ENCODE results near the gene UNK. TPM values are rescaled to one million over a fixed set of nuclear protein-coding genes. Genes with fewer than 3 reads are reported as not detected.
"Not testable (repeated sequence)": the region's sequence is repeated elsewhere in the genome, so short reads cannot be mapped to it uniquely, and the experiment has no call there.

UNK gene
- total RNA-seq, 1 donor from 2014 or later = 61.2 TPM

GRCh38 chr17:75776386-75777295 lies 8.0 kb upstream of the UNK start:
- POLR2A ChIA-PET = interaction anchor here (0.6 to 7.8 kb wide), 23 partner anchors 8 to 488 kb away, joined by 3 to 90 read pairs (median 5); partner anchors contain the start of genes GALK1, LLGL2, RECQL5 and SLC25A19
- H3K27ac Mint-ChIP-seq = peak overlapping the region; percentile 65

GRCh38 chr17:75777296-75777922 lies 7.2 kb upstream of the UNK start:
- Mint-ChIP-seq H3K4me3 (peak overlapping the region; percentile 89), H3K36me3 (ENCODE audit: low read depth) (peaks cover 45% of the 10 kb centered on the region), H3K4me1 (peaks cover 40% of the 10 kb centered on the region), H3K9me3 (peaks cover 2% of the 10 kb centered on the region), H3K27me3 (no peaks in the 10 kb centered on the region), H3K27ac (peak overlapping the region; percentile 65)
- TF ChIP-seq CTCF (IDR thresholded peaks at IDR 0.05) = no peak
- POLR2A ChIA-PET = interaction anchor here (0.7 to 7.8 kb wide), 18 partner anchors 9 to 743 kb away, joined by 3 to 91 read pairs (median 16); partner anchors contain the start of genes GALK1, RECQL5, SLC25A19 and TRIM47
- intact Hi-C loops (cut with micrococcal nuclease) = loop anchor here (5.0 kb wide), 1 partner anchor 950 kb away; the partner anchor contains the start of genes JMJD6 and METTL23
- DNase-seq = no peak
- ATAC-seq (ENCODE audit: low read depth) = no peak
- CTCF ChIA-PET = interaction anchor here (0.9 to 2.4 kb wide), 5 partner anchors 12 to 49 kb away, joined by 3 to 15 read pairs (median 7); partner anchors contain the start of gene GALK1

More at GRCh38 chr17:75776386-75777295, 8.0 kb upstream of the UNK start:
- H3K4me1 Mint-ChIP-seq = peaks cover 39% of the 10 kb centered on the region
- DNase-seq (no peak), ATAC-seq (ENCODE audit: low read depth) (no peak)
- CTCF ChIA-PET = interaction anchor here (0.8 to 2.4 kb wide), 5 partner anchors 12 to 69 kb away, joined by 3 to 15 read pairs (median 7); partner anchors contain the start of gene GALK1
- H3K9me3 Mint-ChIP-seq = peaks cover 2% of the 10 kb centered on the region
- H3K27me3 Mint-ChIP-seq = no peaks in the 10 kb centered on the region
- no peak for TF ChIP-seq CTCF (IDR thresholded peaks at IDR 0.05)
- peaks cover 45% of the 10 kb centered on the region for H3K36me3 Mint-ChIP-seq (ENCODE audit: low read depth)
- intact Hi-C loops (cut with micrococcal nuclease) = loop anchor here (5.0 kb wide), 1 partner anchor 951 kb away; the partner anchor contains the start of genes JMJD6 and METTL23
- H3K4me3 Mint-ChIP-seq = peak overlapping the region; percentile 89

GRCh38 chr17:75778066-75778860 lies 6.3 kb upstream of the UNK start:
- ChIA-PET CTCF (interaction anchor here (0.9 to 2.4 kb wide), 4 partner anchors 13 to 51 kb away, joined by 3 to 15 read pairs (median 6); partner anchors contain the start of gene GALK1), POLR2A (interaction anchor here (0.7 to 7.8 kb wide), 18 partner anchors 8 to 744 kb away, joined by 3 to 91 read pairs (median 14); partner anchors contain the start of genes GALK1, RECQL5, SAP30BP and TRIM47)
- not testable (repeated sequence) for ATAC-seq (ENCODE audit: low read depth); H3K9me3 Mint-ChIP-seq; H3K27me3 Mint-ChIP-seq; DNase-seq
- Mint-ChIP-seq H3K4me3 (peak overlapping the region; percentile 89), H3K27ac (peak overlapping the region; percentile 65), H3K36me3 (ENCODE audit: low read depth) (peaks cover 45% of the 10 kb centered on the region), H3K4me1 (peaks cover 49% of the 10 kb centered on the region)
- intact Hi-C loops (cut with micrococcal nuclease) = loop anchor here (2.0 to 5.0 kb wide), 2 partner anchors 119 to 949 kb away; partner anchors contain the start of genes JMJD6, METTL23 and TRIM65

- ATAC-seq (ENCODE audit: low read depth) = peak; percentile 1
- DNase-seq = no peak
- Mint-ChIP-seq H3K36me3 (ENCODE audit: low read depth) (peaks cover 45% of the 10 kb centered on the region), H3K4me1 (peaks cover 54% of the 10 kb centered on the region), H3K27ac (peak overlapping the region; percentile 65), H3K9me3 (peaks cover 2% of the 10 kb centered on the region), H3K27me3 (no peaks in the 10 kb centered on the region), H3K4me3 (peak overlapping the region; percentile 89)
- ChIA-PET CTCF (interaction anchor here (1.1 to 2.4 kb wide), 3 partner anchors 25 to 51 kb away, joined by 3 to 7 read pairs (median 6); no protein-coding TSS in a partner anchor), POLR2A (interaction anchor here (0.9 to 7.8 kb wide), 13 partner anchors 8 to 434 kb away, joined by 4 to 91 read pairs (median 44); partner anchors contain the start of genes GALK1, RECQL5, SAP30BP and TRIM47)
- TF ChIP-seq CTCF (IDR thresholded peaks at IDR 0.05) = no peak
- intact Hi-C loops (cut with micrococcal nuclease) = loop anchor here (1.0 to 5.0 kb wide), 6 partner anchors 14 to 948 kb away; partner anchors contain the start of genes GALK1, JMJD6, LLGL2 and METTL23
Measured at GRCh38 chr17:75778861-75779249, 5.8 kb upstream of the UNK start.

Measured in activated B cell treated with CpG ODN at 0.5 μM for 24 hours (primary cell).